DOHH2 (cell line): Measurements from ENCODE around the gene FOXN1.

ENCODE experiments used
- CTCF ChIP-seq: fragments of 200-600 bp; sonication (generic); IDR thresholded peaks from one replicate; pipeline ENCODE4 v1.5.1; 2014; ENCODE audit warnings: antibody characterized with exemption, mild to moderate bottlenecking, low read depth, low read length; ENCODE audit not compliant: poor library complexity, severe bottlenecking
- EZH2phosphoT487 ChIP-seq: fragments of 200-600 bp; sonication (generic); IDR thresholded peaks from 2 replicates; pipeline ENCODE4 v1.6.1; 2017; ENCODE audit warnings: borderline replicate concordance, mild to moderate bottlenecking, antibody characterized with exemption, low read length, moderate library complexity, mixed read lengths

DNA sequence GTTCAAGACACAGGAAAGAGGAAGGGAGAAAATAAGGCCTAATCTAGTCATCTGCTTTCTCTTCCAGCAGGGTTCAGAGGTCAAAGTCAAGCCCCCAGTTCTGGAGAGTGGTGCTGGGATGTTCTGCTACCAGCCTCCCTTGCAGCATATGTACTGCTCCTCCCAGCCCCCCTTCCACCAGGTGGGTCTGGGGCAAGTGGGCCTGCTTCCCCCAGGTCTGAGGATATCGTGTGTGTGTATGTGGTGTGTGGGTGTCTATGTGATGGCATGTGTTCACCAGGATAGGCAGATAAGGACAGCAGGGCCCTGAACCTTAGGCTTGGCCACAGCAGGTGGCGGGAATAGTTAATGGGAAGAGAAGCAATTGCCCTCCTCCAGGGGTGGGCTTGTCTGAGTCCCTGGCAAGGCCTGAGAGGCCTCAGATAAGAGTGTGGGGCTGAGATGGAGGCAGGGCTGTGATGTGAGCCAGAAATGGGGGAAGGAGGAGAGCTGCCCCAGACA is 21.1 kb downstream of the FOXN1 start:
- no peak for TF ChIP-seq CTCF
- TF ChIP-seq EZH2phosphoT487: no peak
